ENCODE measurements around the gene RNPEPL1. TPM values are rescaled to one million over a fixed set of nuclear protein-coding genes. Genes with fewer than 3 reads are reported as not detected.

Gene RNPEPL1
- total and polyA plus RNA-seq, 12 donors, result 5.1 to 259 (median 59.5) TPM

DNA sequence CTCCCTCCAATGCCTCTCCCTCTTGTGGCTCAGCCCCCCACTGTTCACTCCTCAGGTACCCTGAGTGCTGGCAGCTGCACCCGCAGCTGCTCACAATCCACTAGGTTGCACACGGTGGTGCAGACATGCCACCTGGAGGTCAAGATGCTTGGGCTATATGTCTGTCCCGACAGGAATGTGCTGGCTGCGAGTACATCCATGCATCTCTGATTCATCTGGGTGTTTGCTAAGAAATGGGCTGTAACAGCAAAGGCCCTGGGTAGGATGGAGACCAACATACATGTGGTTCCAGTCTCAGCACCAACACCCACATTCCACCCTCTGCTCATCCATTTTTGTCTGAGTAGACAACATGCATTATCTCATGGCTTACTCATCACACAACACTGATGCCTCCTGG, 41.8 kb upstream of the RNPEPL1 start:
- H3K27me3 ChIP-seq, result no peaks in the 10 kb centered on the region
- WGBS, 4 donors, result 77 to 100% (median 89%) methylated on average over 3 to 4 of the region's 4 CpGs
- intact Hi-C loops (cut with DNase I), result no loop called here
- H3K4me1 ChIP-seq (replicated peaks in 1 of 2), result no peaks in the 10 kb centered on the region
- TF ChIP-seq, protein P1, sequence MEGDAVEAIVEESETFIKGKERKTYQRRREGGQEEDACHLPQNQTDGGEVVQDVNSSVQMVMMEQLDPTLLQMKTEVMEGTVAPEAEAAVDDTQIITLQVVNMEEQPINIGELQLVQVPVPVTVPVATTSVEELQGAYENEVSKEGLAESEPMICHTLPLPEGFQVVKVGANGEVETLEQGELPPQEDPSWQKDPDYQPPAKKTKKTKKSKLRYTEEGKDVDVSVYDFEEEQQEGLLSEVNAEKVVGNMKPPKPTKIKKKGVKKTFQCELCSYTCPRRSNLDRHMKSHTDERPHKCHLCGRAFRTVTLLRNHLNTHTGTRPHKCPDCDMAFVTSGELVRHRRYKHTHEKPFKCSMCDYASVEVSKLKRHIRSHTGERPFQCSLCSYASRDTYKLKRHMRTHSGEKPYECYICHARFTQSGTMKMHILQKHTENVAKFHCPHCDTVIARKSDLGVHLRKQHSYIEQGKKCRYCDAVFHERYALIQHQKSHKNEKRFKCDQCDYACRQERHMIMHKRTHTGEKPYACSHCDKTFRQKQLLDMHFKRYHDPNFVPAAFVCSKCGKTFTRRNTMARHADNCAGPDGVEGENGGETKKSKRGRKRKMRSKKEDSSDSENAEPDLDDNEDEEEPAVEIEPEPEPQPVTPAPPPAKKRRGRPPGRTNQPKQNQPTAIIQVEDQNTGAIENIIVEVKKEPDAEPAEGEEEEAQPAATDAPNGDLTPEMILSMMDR (IDR thresholded peaks at IDR 0.05), result no peak
- TF ChIP-seq POLR2A (IDR thresholded peaks at IDR 0.05), result no peak
- H3K9me3 ChIP-seq (replicated peaks in 1 of 3), result peaks cover 0 to 8% (median 0%) of the 10 kb centered on the region in 3 donors
- no peak overlapping the region for H3K4me3 ChIP-seq
- DNase-seq, result no peak
- H3K36me3 ChIP-seq (replicated peaks in 1 of 2), result no peaks in the 10 kb centered on the region
- no peak overlapping the region for H3K27ac ChIP-seq

DNA sequence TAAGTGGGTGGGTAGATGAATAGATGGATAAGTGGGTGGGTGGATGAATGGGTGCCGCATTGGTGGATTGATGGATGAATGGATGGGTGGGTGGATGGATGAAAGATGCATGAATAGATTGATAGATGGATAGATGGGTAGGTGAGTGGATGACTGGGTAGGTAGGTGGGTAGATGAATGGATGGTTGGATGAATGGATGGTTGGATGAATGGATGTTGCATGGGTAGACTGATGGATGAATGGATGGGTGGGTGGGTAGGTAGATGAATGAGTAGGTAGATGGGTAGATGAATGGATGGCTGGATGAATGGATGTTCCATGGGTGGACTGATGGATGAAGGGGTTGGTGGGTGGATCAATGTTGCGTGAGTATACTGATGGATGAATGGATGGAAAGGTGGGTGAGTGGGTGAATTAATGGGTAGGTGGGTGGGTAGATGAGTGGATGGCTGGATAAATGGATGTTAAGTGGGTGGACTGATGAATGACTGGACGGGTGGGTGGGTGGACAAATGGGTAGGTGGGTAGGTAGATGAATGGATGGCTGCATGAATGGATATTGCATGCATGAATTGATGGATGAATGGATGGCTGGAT, 41.0 kb upstream of the RNPEPL1 start:
- Histone ChIP-seq H3K27me3 (no peaks in the 10 kb centered on the region), H3K36me3 (replicated peaks in 1 of 2) (no peaks in the 10 kb centered on the region), H3K27ac (no peak overlapping the region), H3K4me1 (replicated peaks in 1 of 2) (no peaks in the 10 kb centered on the region), H3K4me3 (no peak overlapping the region), H3K9me3 (replicated peaks in 1 of 3) (peaks cover 0 to 15% (median 0%) of the 10 kb centered on the region in 3 donors)
- intact Hi-C loops (cut with DNase I), result no loop called here
- 81 to 93% (median 85%) methylated on average over 3 of the region's 3 CpGs for WGBS, 4 donors
- TF ChIP-seq, protein P1 (IDR thresholded peaks at IDR 0.05), result no peak
- TF ChIP-seq POLR2A (IDR thresholded peaks at IDR 0.05), result no peak
- no peak for DNase-seq

DNA sequence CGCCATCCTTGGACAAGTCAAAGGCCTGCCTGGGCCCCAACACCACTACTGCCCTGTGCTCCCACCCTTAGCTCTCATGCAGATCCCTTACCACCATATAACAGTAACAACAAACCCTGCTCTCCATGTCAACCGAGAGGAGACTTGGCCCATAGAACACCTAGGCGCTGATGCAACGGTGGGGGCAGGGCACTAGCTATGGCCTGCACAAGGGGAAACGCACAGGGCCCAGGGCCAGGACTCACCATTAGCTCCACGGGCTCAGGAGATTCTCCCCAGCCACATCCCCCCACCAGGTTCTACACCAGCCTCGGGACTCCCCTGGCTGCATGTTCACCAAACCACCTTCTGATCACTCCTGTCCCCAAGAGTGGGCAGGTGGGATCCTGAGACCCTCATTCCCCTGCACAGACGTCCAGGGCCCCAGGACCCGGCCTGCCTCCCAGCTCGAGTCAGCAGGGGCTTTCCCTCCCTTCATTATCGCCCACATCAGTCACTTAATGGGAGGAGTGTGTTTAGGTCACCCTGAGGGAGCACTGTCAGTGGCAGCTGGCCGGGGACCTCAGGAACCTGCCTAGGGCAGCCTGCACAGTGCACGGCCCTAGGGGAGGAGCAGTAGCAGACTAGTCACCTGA, 39.8 kb upstream of the RNPEPL1 start:
- peaks cover 0 to 22% (median 0%) of the 10 kb centered on the region in 3 donors for H3K9me3 ChIP-seq (replicated peaks in 1 of 3)
- H3K4me1 ChIP-seq (replicated peaks in 1 of 2), result no peaks in the 10 kb centered on the region
- H3K36me3 ChIP-seq (replicated peaks in 1 of 2), result no peaks in the 10 kb centered on the region
- no peak for TF ChIP-seq POLR2A (IDR thresholded peaks at IDR 0.05)
- TF ChIP-seq, protein P1 (IDR thresholded peaks at IDR 0.05), result no peak
- DNase-seq, result peak in 1 of 7 donors; percentile 41
- 94 to 95% (median 95%) methylated on average over 7 to 13 of the region's 13 CpGs for WGBS, 4 donors
- intact Hi-C loops (cut with DNase I), result no loop called here
- no peak overlapping the region for H3K4me3 ChIP-seq
- no peak overlapping the region for H3K27ac ChIP-seq
- no peaks in the 10 kb centered on the region for H3K27me3 ChIP-seq

DNA sequence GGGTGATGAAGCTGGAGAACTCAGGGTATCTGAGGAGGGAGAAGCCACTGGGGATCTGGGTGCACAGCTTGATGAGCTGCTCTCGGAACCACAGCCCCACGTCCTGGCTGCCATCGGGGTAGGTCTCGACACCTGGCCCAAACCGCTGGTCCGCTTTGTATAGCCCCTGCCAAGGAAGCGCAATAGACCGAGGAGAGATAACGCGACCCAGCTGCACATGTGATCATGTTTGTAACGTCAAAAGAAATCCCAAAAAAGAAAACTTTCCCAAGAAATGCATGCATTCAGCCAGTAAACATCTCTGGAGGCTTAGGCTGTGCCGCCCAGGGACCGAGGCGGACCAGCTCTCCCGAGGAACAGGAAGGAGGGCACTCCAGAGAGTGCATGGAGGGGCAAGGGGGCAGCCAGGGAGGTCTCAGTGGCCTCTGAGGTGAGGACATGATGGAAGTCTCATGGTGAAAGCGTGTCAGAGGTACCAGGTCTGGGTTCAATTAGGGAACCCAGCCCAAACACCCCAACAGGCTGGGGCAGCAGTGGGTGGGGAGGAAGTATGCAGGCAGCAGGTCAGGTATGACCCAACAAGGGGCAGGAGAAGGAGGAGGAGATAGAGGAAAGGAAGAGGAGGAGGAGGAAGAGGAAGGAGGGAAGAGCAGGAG, 38.8 kb upstream of the RNPEPL1 start:
- intact Hi-C loops (cut with DNase I), result no loop called here
- peak in 1 of 7 donors; percentile 42 for DNase-seq
- Histone ChIP-seq H3K4me1 (replicated peaks in 1 of 2) (no peaks in the 10 kb centered on the region), H3K27me3 (no peaks in the 10 kb centered on the region), H3K27ac (no peak overlapping the region), H3K4me3 (no peak overlapping the region), H3K9me3 (replicated peaks in 1 of 3) (peaks cover 0 to 22% (median 0%) of the 10 kb centered on the region in 3 donors), H3K36me3 (replicated peaks in 1 of 2) (no peaks in the 10 kb centered on the region)
- WGBS, 4 donors, result 95 to 97% (median 97%) methylated on average over 15 to 16 of the region's 16 CpGs
- TF ChIP-seq POLR2A (IDR thresholded peaks at IDR 0.05), result no peak
- TF ChIP-seq, protein P1 (IDR thresholded peaks at IDR 0.05), result no peak

All from adrenal gland (tissue), 12 donors.